HCT116 (cell line): Measurements from ENCODE around the gene ITIH4. TPM values are rescaled to one million over a fixed set of nuclear protein-coding genes. Genes with fewer than 3 reads are reported as not detected.

Source experiments
- ATAC-seq: fragments of 200-7000 bp; cut with Tn5 transposase; 2 replicates; pipeline ENCODE4 v1.9.1; 2020; ENCODE audit warnings: mild to moderate bottlenecking, moderate library complexity
- BruUV-seq: library from RNA; stranded (reverse); fragments of 400-500 nt; replicated peaks from 2 replicates; lab custom pipeline; 2021; lab: Mats Ljungman, UMichigan
- CTCF ChIA-PET: fragments of 300-600 bp; sonication (Branson Sonifier 250); formaldehyde crosslinking; loops from one replicate; lab custom pipeline; 2021; ENCODE audit warnings: antibody characterized with exemption; lab: Charles Lee
- POLR2A ChIA-PET: fragments of 300-600, 350-600 bp; sonication (Branson Sonifier 250); formaldehyde crosslinking; loops from one replicate; lab custom pipeline; 2021; ENCODE audit warnings: antibody characterized with exemption; lab: Charles Lee
- RAD21 ChIA-PET, 2 experiments: fragments of 300-600 bp; sonication (Branson Sonifier 250); formaldehyde crosslinking; loops; one replicate each; lab custom pipeline; 2023; ENCODE audit warnings: low total read pairs in 2 of 2; ENCODE audit not compliant: uncharacterized antibody in 2 of 2, unreplicated experiment in 2 of 2, low non-redundant PET in 1 of 2; lab: Charles Lee
- DNase-seq: peaks from one replicate; pipeline ENCODE4 v3.0.0-alpha.2; 2010; ENCODE audit warnings: low read depth, low spot score
- H2AFZ ChIP-seq: fragments of 200-600 bp; shearing (Covaris generic), sonication (generic); 2 replicates; pipeline ENCODE4 v1.6.1; 2017; ENCODE audit warnings: low read depth, mixed run types, mixed read lengths, antibody characterized with exemption, low read length; ENCODE audit not compliant: poor library complexity, severe bottlenecking
- H3K27ac ChIP-seq: 2 replicates; pipeline ENCODE4 v1.5.1; 2012; ENCODE audit warnings: low read depth, low read length
- H3K27me3 ChIP-seq: fragments of 200-600 bp; sonication (generic); 2 replicates; pipeline ENCODE4 v1.6.1; 2016; ENCODE audit warnings: mixed run types, low read length, mixed read lengths; ENCODE audit not compliant: insufficient read depth
- H3K36me3 ChIP-seq, 2 experiments: fragments of 200-500 bp in 1 of 2; fragments of 200-600 bp in 1 of 2; sonication (Bioruptor generic) in 1 of 2; sonication (generic) in 1 of 2; 2 replicates each; pipeline versions ENCODE4 v1.5.1 to v1.6.1; 2014 to 2016; ENCODE audit warnings: low read length in 2 of 2, inconsistent platforms in 1 of 2, mixed read lengths in 1 of 2, mixed run types in 1 of 2; ENCODE audit not compliant: insufficient read depth in 2 of 2, control insufficient read depth in 1 of 2
- H3K4me1 ChIP-seq, 2 experiments: fragments of 200-600 bp in 1 of 2; sonication (generic) in 1 of 2; 2 replicates each; pipeline versions ENCODE4 v1.5.1 to v1.6.1; 2012 to 2017; ENCODE audit warnings: low read length in 2 of 2, inconsistent platforms in 1 of 2, mild to moderate bottlenecking in 1 of 2, mixed read lengths in 1 of 2, mixed run types in 1 of 2, moderate library complexity in 1 of 2; ENCODE audit not compliant: insufficient read depth in 2 of 2, control insufficient read depth in 1 of 2
- H3K4me2 ChIP-seq: fragments of 200-600 bp; sonication (generic); 2 replicates; pipeline ENCODE4 v1.6.1; 2017; ENCODE audit warnings: mixed run types, low read length, mixed read lengths
- H3K4me3 ChIP-seq, 2 experiments: fragments of 200-600 bp in 1 of 2; sonication (generic) in 1 of 2; replicated peaks in 1 of 2; 2 replicates each; pipeline ENCODE4 v1.5.1; 2011 to 2016; ENCODE audit warnings: low read length in 2 of 2, control low read depth in 1 of 2, low read depth in 1 of 2, mild to moderate bottlenecking in 1 of 2, mixed read lengths in 1 of 2, mixed run types in 1 of 2
- H3K79me2 ChIP-seq: fragments of 200-600 bp; sonication (generic); 2 replicates; pipeline ENCODE4 v1.6.1; 2017; ENCODE audit warnings: mild to moderate bottlenecking, mixed run types, low read length, moderate library complexity, mixed read lengths; ENCODE audit not compliant: insufficient read depth
- H3K9ac ChIP-seq: fragments of 200-600 bp; sonication (generic); 2 replicates; pipeline ENCODE4 v1.6.1; 2016; ENCODE audit warnings: low read length, mixed read lengths
- H3K9me2 ChIP-seq: fragments of 200-600 bp; sonication (generic), shearing (Covaris generic); 2 replicates; pipeline ENCODE4 v1.6.1; 2017; ENCODE audit warnings: mixed run types, mild to moderate bottlenecking, moderate library complexity; ENCODE audit not compliant: insufficient read depth
- H3K9me3 ChIP-seq, 2 experiments: fragments of 200-500 bp in 1 of 2; fragments of 200-600 bp in 1 of 2; sonication (Bioruptor generic) in 1 of 2; sonication (generic) in 1 of 2; 2 replicates each; pipeline ENCODE4 v1.6.1; 2014 to 2017; ENCODE audit warnings: low read length in 2 of 2, mixed read lengths in 2 of 2, inconsistent platforms in 1 of 2, low read depth in 1 of 2, mild to moderate bottlenecking in 1 of 2, mixed run types in 1 of 2, moderate library complexity in 1 of 2; ENCODE audit not compliant: control insufficient read depth in 1 of 2, insufficient read depth in 1 of 2
- H4K20me1 ChIP-seq: fragments of 200-600 bp; sonication (generic), shearing (Covaris generic); 2 replicates; pipeline ENCODE4 v1.6.1; 2017; ENCODE audit warnings: mixed run types, mild to moderate bottlenecking, moderate library complexity; ENCODE audit not compliant: insufficient read depth
- ATF3 ChIP-seq: IDR thresholded peaks from 2 replicates; pipeline ENCODE4 v1.6.1; 2012
- CBX3 ChIP-seq: IDR thresholded peaks from 2 replicates; pipeline ENCODE4 v1.6.1; 2012; ENCODE audit warnings: low read depth
- CTCF ChIP-seq, 3 experiments: fragments of 200-600 bp in 1 of 3; sonication (generic) in 1 of 3; IDR thresholded peaks in 2 of 3; conservative IDR thresholded peaks in 1 of 3; 2 replicates each; pipeline ENCODE4 v1.5.1; 2012 to 2017; ENCODE audit warnings: low read depth in 2 of 3, low read length in 2 of 3, antibody characterized with exemption in 1 of 3, borderline replicate concordance in 1 of 3, control low read depth in 1 of 3, mild to moderate bottlenecking in 1 of 3, mixed read lengths in 1 of 3, mixed run types in 1 of 3, moderate library complexity in 1 of 3; ENCODE audit not compliant: insufficient read depth in 1 of 3
- ELF1 ChIP-seq: IDR thresholded peaks from 2 replicates; pipeline ENCODE4 v1.6.1; 2012; ENCODE audit warnings: low read depth, borderline replicate concordance
- EZH2 ChIP-seq: fragments of 200-600 bp; sonication (generic); IDR thresholded peaks from 2 replicates; pipeline ENCODE4 v1.6.1; 2017; ENCODE audit warnings: antibody characterized with exemption, mixed run types
- FOSL1 ChIP-seq: IDR thresholded peaks from 2 replicates; pipeline ENCODE4 v1.6.1; 2012; ENCODE audit warnings: low read depth
- MAX ChIP-seq: IDR thresholded peaks from 2 replicates; pipeline ENCODE4 v1.6.1; 2012
- POLR2A ChIP-seq: IDR thresholded peaks from 2 replicates; pipeline ENCODE4 v1.7.0; 2011; ENCODE audit warnings: borderline replicate concordance; ENCODE audit not compliant: insufficient read depth, insufficient read length; ENCODE audit errors: extremely low read depth
- RAD21 ChIP-seq: IDR thresholded peaks from 2 replicates; pipeline ENCODE4 v1.6.1; 2012; ENCODE audit warnings: low read depth, mild to moderate bottlenecking
- REST ChIP-seq: IDR thresholded peaks from 2 replicates; pipeline ENCODE4 v1.6.1; 2012; ENCODE audit warnings: low read depth
- SIN3A ChIP-seq: IDR thresholded peaks from 2 replicates; pipeline ENCODE4 v1.6.1; 2012; ENCODE audit warnings: low read depth
- SP1 ChIP-seq: IDR thresholded peaks from 2 replicates; pipeline ENCODE4 v1.6.1; 2012; ENCODE audit warnings: low read depth
- YY1 ChIP-seq: IDR thresholded peaks from 2 replicates; pipeline ENCODE4 v1.6.1; 2011; ENCODE audit warnings: low read length, low read depth, moderate library complexity, mild to moderate bottlenecking; ENCODE audit not compliant: insufficient replicate concordance; ENCODE audit errors: extremely low read depth
- ZFX ChIP-seq: fragments of 450-650 bp; IDR thresholded peaks from 2 replicates; pipeline ENCODE4 v1.6.1; 2017
- ZNF274 ChIP-seq: fragments of 200-500 bp; sonication (Bioruptor generic); IDR thresholded peaks from 2 replicates; pipeline ENCODE4 v1.6.1; 2014; ENCODE audit warnings: mild to moderate bottlenecking, low read depth, low read length, inconsistent platforms
- intact Hi-C: fragments of 100-400 bp; cut with micrococcal nuclease; formaldehyde crosslinking; loops from 2 replicates; pipeline ENCODE4 v1.10.0; 2022
- total RNA-seq: library from RNA; stranded (reverse); gene quantifications from one replicate; pipeline ENCODE4 v1.2.1, GENCODE V29; 2021; ENCODE audit not compliant: unreplicated experiment

ITIH4 gene
- total RNA-seq, 1 experiment from 2014 or later, result 4.1 TPM

GRCh38 chr3:52839268-52839575, 8.8 kb upstream of the ITIH4 start:
- H3K9ac ChIP-seq, result no peak overlapping the region
- H3K4me1 ChIP-seq, result no peaks in the 10 kb centered on the region
- H3K9me3 ChIP-seq, result no peaks in the 10 kb centered on the region
- H3K9me2 ChIP-seq, result no peaks in the 10 kb centered on the region
- ATAC-seq, result no peak
- RAD21 ChIA-PET, result no interaction called here
- POLR2A ChIA-PET, result no interaction called here
- H3K4me3 ChIP-seq, result no peak overlapping the region
- no peaks in the 10 kb centered on the region for H3K27me3 ChIP-seq
- CTCF ChIA-PET, result no interaction called here
- DNase-seq, result no peak
- BruUV-seq, result no TSS peak
- H3K4me2 ChIP-seq, result no peak overlapping the region
- H3K27ac ChIP-seq, result no peak overlapping the region
- TF ChIP-seq YY1 (no peak), MAX (no peak)
- intact Hi-C loops, result no loop called here
- H3K79me2 ChIP-seq, result no peaks in the 10 kb centered on the region
- no peaks in the 10 kb centered on the region for H3K36me3 ChIP-seq
- H4K20me1 ChIP-seq, result no peaks in the 10 kb centered on the region
- H2AFZ ChIP-seq, result no peak overlapping the region

GRCh38 chr3:52838561-52839267, 8.2 kb upstream of the ITIH4 start:
- H2AFZ ChIP-seq, result no peak overlapping the region
- no peaks in the 10 kb centered on the region for H3K27me3 ChIP-seq
- DNase-seq, result no peak
- no peak overlapping the region for H3K9ac ChIP-seq
- H3K79me2 ChIP-seq, result no peaks in the 10 kb centered on the region
- H3K9me2 ChIP-seq, result no peaks in the 10 kb centered on the region
- ChIA-PET POLR2A (no interaction called here), RAD21 (no interaction called here), CTCF (no interaction called here)
- no TSS peak for BruUV-seq
- H3K9me3 ChIP-seq, result no peaks in the 10 kb centered on the region
- H3K4me2 ChIP-seq, result no peak overlapping the region
- no peak overlapping the region for H3K4me3 ChIP-seq
- TF ChIP-seq YY1 (no peak), FOSL1 (no peak), ZNF274 (no peak), CTCF (IDR thresholded peaks at IDR 0.05 in 2 of 3, conservative IDR thresholded peaks at IDR 0.05 in 1 of 3; ENCODE audit: borderline replicate concordance in 1 of 3, insufficient read depth in 1 of 3, low read depth in 2 of 3, low read length in 2 of 3) (no peak), RAD21 (no peak), SIN3A (no peak), CBX3 (no peak), EZH2 (no peak), ATF3 (no peak), REST (no peak), SP1 (no peak), ELF1 (no peak), POLR2A (no peak), MAX (no peak), ZFX (no peak)
- H4K20me1 ChIP-seq, result no peaks in the 10 kb centered on the region
- no peak for ATAC-seq
- no peak overlapping the region for H3K27ac ChIP-seq
- H3K4me1 ChIP-seq, result no peaks in the 10 kb centered on the region
- H3K36me3 ChIP-seq, result no peaks in the 10 kb centered on the region
- intact Hi-C loops, result no loop called here
